ENCODE data around the gene PTPRD.

The PTPRD gene

DNA sequence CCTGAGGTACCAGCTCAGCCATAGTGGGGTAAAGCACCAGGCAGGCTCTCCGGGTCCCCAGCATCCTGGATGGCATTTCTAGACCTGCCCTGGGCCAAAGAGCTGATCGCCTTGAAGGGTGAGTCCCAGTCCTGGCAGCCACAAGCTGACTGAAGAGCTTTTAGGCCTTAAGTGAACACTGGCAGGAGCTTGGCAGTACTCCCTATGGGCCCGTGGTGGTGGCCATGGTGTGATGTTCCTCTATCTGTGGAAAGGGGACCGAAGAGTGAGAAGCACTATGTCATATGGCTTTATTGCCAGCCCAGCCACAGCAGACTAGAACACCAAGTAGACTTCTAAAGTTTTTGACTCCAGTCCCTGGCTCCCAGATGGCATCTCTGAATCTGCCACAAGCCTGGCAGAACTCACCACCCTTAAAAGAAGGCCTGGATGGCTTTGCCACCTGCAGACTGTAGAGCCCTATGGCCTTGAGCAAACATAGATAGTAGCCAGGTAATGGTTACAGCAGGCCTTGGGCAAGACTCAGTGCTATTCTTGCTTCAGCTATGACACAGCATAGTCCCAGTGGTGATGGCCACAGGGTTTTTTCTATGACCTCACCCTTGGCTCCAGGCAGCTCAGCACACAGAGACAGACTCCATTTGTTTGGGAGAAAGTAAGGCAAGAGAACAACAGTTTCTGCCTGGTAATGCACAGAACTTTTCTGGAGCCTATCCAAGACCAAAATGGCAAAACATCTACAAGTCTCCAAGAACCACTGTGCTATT, 2011.7 kb downstream of the PTPRD start:
- DNase-seq: no peak

DNA sequence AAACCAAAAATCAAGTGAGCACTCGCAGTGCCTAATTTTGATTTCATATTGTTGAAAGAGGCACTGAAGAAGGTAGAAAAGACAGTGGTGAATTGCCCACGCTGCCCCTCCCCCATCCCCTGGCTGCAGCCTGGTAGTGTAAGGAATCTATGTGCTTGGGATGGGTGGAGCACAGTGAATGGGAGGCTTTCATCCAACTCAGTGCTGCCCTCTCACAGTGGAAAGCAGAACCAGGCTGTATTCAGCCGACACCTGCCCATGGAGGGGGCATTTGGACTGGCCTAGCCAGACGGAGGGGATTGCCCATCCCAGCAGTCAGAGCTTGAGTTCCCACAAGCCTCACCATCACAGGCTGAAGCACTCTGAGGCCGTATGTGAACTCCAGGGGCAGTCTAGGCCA, 2012.9 kb downstream of the PTPRD start:
- DNase-seq: no peak

DNA sequence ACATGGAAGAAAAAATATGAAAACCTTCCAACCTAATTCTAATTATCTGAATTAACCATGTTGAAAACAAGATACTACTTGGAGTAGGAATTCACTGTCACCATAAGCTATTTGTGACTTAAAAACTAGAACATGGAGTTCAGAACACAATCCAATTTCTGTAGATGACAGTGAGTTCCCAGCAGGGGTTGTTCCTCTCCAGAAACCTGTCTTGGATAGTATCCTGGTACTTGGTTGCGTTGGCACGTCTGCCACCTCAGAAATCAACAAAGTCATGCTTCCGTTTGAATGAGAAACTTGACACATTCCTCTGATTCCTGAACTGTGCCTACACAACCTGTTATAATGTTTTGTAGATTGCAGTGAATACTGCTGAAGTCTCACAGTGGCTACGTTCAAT, 2023.3 kb downstream of the PTPRD start:
- DNase-seq: no peak

DNA sequence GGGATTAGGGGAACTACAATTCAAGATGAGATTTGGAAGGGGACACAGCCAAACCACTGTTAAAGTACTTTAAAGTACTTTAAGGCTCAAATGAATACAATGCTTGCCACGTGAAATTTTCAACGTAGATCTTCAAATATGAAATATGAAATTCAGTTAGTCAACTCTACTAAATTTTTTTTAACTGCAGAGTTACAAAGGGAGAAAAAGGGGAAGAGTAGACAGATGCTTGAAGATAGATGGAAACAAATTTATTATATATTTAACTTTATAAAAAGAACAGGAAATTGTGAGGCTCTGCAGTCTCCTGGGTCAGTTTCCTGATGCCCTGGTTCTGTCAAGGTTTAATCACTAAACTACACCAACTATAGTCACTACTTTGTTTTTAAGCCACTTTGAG, 2027.8 kb downstream of the PTPRD start:
- DNase-seq: no peak

DNA sequence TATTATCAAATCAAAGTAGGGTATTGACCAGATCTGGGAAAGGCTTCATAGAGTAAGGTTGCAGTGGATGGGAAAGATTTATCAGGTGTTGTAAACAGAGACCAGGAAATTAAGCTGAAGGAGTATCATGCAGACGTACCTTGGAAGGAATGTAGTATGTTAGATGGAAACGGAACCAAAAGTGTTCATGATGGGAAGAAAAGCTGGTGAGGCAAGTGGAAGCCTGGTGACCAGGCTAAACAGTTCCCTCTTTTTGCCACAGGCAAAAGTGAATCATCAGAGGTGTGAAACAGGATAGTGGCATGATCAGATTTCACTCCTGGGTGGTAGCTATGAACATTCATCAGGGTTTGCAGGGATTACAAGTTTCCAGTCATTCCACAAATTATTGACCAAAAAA, 2033.1 kb downstream of the PTPRD start:
- DNase-seq: no peak

DNA sequence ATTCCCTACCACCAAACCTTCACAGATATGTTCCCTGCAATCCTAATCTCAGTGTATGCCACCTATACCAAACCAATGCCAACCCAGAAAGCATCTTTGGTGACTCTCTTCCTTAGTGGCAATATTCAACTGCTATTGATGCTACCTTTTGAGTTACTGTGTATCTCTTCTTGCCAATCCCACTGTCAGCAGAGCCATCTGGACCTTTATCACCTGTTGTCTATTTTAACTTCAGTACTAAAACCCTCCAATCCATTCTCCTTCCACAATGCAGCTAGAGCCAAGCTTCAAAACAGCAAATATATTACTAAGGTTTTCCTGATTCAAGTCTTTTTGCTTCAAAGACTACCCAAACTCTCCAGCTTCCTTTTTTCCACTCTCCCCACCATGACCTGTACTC, 2036.1 kb downstream of the PTPRD start:
- DNase-seq: no peak

DNA sequence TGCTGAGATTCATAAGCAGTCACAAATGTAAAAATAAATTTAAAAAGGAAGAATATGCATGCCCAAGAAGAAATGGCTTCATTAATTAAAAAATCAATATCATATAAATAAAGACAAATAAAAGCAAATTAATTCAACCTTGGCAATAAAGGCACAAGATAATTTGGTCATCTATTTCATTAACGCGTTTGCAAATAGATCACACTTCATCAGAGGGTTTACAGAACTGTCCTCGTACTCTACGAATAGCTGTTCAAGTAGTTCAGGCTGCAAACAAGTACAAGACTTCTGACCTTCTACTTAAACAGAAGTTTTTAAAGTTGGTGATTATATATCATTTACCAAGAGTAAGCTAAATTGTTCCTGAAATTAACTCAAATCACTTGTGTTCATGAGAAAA, 2038.0 kb downstream of the PTPRD start:
- no peak for DNase-seq

DNA sequence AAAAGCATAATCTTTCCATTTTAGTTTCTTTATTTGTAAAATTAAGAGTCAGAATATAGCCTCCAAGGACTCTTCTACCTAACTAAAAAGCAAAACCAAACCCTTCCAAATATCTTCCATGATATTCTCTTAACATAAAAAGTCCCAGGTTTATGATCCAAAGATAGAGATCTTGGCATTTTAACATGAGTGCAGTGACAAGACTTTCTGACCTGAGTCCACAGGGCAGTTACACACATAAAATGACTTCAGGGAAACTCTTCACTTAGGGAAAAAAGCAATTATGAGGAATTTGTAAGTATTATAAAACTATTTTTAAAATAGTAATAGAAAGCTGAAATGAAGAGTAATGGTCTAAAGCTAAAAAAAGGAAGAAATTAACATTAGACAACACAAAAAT, 2040.6 kb downstream of the PTPRD start:
- no peak for DNase-seq

DNA sequence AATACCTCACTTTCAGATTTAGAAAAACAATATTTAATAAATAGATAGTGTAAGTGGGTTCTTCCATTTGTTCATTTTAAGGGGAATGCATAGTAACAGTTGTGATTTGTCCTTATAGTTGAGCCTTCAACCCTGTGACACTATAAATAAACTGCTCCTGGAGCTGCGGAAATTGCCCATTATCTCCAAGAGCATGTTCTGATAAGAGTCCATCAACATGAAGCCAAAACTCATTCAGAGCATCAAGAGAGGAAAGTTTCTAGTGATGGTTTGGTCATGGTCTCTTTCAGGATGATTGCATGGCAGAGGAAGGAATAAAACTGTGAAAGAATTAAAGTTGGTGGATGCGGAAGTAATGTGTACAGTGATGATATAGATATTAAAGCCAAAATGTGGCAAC, 2041.2 kb downstream of the PTPRD start:
- no peak for DNase-seq

DNA sequence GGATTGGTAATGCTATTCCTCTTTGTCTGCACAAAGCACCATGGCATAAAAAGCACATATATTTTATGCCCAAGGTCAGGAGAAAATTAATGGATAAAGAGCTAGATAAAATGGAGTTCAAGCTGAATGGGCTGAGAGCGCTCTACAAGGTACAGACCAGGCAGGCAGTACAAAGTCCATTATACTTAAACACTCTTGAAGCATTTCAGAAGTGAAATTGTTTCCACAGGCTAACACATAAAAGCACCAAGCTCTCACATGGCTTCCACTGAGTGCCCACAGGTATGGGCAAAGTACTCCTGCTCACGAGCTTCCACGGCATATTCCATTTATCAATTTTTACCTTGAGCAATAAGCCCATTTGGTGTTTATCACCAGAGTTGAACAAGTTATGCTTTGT, 2042.0 kb downstream of the PTPRD start:
- no peak for DNase-seq

DNA sequence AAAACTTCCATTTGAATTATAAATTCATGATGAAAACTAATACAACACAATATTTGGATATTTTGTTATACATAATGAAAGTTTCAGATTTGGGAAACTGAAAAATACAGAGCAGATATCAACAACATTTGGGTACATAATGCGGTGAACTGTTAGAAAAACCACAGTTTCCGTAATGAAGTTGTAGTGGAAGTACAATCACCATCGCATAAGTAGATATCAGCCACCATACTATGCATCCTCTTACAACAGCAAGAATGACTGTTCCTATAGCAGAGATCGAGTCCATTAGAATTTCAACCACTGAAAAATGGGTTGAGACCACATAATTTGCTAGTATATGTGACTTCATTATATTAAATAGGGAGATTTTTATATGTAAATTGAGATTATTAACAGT, 2043.0 kb downstream of the PTPRD start:
- DNase-seq: no peak

DNA sequence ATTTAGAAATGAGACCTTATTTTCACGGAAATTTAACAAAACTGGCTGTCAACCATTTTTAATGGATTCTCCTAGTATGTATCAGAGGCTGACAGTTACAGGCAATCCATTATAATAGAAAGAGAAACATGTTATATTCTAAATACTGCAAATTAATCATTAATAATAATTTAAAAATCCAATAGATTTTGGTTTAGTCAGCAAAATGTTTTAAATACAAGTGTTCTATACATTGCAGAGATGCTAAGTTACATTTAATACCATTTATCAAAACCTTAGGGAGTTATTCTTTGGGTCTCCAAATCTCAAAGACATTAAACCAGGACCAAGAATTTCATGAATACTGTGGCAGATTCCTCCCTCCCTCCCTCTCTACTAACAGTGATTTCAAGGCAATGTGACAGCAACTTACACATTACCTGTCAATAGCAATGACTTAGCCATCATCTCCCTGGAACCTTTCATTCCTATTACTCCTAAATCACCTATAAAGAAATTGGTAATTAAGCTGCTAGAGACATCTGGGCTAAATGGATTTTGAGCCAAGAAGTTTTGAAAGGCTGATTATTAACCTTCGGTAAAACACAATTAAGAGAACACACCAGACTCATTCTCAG, 2044.7 kb downstream of the PTPRD start:
- no peak for DNase-seq

DNA sequence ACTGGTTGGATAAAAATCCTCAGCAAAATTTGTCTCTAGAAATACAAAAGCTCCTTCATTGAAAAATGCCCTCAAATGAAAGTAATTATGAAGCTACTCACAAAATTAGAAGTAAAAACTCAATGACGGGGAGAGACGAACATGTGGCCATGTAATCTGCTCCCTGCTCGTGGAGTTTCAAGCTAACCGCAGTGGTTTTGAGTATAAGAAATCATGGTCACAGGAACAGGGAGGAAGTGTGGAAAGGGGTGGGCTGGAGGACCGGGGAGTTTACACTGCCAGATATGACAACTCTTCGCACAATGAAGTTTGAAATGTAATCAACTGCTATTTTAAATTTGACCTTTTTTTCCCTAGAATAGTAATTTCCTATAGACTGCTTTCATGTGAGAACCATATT, 2047.8 kb downstream of the PTPRD start:
- DNase-seq: no peak

DNA sequence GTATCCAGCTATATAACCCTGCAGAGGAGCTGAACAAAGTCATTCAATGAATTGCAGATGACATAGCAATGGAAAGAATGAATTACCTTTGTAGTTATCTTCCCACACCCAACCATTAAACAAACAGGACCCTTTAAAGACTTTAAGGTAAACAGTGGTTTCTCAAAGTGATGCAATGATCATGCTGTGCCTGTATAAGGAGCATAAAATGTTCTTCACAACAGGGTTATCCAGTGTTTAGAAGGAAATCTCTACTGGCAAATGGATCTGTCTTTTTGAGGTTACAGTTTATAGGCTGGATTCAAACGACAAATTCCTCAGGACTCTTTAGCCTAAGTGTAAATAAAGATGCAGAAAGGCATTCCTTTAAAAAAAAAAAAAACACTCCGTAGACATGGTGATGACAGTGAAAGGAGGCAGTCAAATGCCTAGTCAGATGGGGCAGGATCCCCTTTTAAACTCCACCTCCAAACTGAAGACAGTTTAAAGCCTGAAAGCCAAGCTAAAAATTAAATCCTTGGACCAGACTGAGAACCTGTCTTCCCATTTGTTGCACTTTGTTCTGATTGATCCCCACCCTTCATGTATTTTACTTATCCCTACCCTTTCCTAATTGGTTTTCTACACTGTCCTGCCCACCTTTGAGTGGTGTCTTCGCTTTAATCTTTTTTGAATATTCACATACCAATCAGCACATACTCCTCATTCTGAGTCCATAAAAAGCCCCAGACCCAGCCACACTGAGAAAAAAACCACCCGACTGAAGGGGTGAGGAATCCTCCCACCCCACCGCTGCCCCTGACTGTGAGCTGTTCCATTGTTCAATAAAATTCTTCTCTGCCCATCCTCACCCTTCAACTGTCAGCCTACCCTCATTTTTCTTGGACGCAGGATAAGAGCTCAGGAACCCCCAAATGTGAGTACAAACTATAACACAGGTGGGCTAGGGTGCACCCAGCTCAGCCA, 2052.0 kb downstream of the PTPRD start:
- no peak for DNase-seq

DNA sequence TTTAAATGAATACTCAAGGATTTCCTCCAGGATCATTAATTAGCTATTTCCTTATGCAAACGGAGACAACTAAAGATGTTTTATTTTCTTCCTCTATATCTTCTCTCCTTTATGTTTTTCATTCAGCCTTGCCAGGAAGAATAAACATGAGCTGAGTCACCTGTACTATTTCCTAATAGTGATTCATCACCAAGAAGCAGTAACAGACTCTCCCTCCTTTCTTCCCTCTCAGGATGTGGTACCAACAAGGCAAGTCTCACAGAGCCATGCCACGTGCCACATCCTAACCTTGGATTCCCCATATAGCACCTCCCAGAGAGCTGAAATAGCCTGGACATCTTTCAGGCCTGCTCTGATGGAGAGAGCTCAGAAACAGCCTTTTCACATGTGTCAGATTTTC, 2054.6 kb downstream of the PTPRD start:
- DNase-seq: no peak

DNA sequence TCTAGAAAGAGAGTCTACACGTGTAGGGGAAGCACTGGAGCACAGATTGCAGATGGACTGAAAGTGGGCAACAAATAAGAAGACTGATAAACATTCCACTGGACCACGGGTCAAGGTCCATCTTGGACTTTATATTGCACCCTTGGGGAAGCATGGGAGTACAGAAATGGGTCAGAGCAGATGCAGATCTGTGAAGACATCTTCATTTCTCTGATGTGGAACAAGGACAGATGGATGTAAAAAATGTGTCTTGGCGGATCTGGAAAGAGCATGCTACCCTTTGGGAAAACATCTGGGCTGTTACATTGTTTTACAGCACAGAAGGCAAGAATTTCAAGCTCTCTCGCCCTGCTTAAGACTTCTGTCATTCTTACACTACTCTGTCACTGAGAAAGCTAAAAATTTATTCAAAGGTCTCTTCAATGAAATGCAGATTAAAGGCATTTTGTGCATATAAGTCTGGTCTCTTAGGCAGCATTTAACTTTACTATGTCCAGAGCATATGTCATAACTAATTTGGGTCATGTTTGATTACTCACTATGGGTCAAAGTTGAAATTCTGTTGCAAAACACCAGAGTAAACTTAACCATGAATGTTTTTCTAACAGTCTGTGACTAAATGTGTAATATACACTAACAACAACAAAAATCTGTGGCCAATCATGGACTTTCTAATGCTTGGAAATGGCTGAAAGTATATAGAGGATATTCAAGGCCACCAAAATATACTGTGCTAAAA, 2056.9 kb downstream of the PTPRD start:
- DNase-seq: no peak

DNA sequence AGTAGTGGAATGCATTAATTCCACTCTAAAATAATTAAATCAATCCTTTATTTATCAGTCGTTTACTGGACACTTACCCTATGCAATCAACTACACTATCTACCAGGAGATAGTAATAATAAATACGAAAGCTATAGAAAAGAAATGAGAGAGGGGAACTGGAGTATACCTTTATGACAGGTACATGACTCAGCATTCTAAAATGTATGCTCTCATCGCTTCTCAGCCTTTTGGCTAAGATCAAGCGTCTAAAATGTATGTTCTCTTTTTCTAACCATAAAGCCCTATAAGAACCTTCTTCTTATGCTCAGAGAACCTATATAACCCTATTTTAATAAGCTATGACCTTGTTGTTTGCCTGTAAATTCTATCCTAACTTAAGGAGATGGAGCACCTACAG, 2059.4 kb downstream of the PTPRD start:
- no peak for DNase-seq

DNA sequence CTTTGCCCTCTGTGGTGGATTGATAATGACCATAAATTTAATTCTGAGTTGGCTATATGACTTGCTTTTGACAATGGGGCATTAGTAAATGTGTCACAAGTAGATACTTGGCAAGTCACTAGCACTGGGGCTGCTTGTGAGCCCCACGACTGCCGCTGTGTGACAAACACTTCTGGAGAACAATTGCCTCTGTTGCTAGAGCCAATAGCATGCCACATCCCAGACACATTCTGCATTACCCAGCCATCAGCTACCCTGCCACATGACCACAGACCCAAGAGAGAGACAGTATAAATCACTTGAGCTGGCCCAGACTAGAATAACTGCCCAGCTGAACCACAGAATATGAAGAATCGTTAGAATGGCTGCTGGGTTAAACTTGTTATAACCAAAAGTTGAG, 2060.1 kb downstream of the PTPRD start:
- no peak for DNase-seq

DNA sequence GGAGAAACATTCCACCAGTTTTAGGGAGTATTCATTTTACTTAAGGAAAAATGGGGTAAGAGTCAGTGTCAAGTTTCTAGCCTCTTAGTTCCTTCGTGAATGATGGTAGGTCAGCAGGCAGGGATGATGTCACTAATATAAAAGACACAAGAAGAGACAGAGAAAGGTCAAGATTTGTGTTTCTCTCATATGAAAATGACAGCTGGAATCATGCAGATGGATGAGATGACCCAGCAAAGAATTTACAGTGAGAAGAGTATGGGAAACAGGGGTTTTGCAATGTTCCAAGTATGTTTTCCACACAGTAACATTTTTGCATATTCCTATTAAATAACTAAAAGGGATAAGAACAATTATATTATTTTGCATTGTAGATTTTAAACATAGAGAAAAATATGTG, 2063.6 kb downstream of the PTPRD start:
- no peak for DNase-seq

DNA sequence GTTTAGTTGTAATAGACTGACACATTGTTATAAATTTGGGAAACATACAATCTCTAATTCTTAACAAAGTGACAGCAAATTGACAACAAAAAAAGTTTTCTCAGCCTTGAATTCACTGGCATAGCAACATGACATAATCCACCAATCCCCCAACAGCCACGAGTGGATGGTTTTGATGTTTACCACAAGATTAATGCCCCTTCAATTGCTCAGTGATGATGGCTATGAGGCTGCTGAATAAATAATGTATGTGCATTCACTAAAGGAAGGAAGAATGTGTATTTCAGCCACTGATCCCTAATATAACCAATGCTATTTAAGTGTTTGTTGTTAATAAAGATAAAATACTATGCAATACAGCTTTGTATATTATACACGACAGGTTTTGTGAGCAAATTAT, 2069.6 kb downstream of the PTPRD start:
- no peak for DNase-seq

DNA sequence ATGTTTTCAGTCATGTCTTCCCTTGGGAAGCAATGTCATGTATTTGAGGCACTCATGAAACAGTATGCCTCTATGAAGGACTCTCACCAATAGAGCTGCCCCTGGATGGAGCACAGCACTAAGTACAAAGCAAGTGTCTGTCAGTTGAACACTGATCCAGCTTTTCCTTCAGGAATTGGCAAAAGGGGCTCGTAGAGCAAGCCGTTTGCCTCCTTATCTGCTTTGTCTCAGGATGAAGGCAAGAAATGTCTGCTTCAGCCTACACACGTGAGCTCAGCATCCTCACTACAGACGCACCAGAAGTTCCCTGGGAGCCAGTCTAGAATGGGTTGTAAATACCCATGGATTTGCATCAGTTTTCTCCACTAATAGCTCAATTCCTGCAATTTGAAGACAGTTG, 2070.3 kb downstream of the PTPRD start:
- DNase-seq: no peak

DNA sequence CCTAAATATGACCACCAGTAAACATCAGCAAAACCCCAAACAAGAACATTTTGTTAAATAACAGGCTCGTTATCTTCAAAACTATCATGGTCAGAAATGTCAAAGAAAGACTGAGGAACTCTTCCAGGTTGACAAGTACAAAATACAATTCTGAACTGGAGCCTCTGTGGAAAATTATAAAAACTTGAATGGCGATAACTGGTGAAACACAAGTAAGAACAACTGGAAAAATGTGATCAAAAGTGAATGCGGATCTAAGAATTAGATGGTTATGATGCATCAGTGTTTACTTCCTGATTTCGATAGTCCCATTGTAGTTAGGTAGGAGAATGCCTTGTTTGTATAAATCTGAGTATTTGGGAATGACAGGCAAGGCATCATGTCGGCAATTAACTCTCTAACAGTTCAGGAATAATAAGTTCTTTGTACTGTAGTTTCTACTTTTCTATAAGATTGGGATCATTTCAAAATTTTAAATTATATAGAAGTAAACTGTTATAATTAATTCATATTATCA, 2073.1 kb downstream of the PTPRD start:
- DNase-seq: no peak

DNA sequence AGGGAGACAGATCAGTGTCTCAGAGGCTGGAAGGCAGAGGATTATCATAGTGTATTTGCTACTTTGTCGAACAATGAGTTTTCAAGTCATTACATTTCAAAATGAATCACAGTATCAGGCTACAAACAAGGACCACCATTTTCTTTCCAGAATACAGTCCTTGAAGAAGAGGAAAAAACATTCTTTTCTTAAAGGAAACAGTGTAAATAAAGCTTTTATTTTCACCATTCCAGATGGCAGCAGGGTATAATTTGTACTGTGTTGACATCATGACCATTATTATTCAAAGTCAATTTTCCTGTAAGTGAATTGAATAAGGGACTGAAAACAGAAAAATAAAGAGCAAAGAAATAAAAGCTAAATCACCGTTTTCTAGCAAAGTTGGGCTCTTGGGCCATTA, 2076.0 kb downstream of the PTPRD start:
- DNase-seq: no peak
